ENCODE measurements around the gene MEMO1. TPM values are rescaled to one million over a fixed set of nuclear protein-coding genes. Genes with fewer than 3 reads are reported as not detected.

Gene MEMO1
- total and polyA plus RNA-seq, 9 of the 15 experiments (the other 6 are each of a cell fraction or from before 2014, with no cell fraction given): 22.1 to 87.7 (median 61.2) TPM

DNA sequence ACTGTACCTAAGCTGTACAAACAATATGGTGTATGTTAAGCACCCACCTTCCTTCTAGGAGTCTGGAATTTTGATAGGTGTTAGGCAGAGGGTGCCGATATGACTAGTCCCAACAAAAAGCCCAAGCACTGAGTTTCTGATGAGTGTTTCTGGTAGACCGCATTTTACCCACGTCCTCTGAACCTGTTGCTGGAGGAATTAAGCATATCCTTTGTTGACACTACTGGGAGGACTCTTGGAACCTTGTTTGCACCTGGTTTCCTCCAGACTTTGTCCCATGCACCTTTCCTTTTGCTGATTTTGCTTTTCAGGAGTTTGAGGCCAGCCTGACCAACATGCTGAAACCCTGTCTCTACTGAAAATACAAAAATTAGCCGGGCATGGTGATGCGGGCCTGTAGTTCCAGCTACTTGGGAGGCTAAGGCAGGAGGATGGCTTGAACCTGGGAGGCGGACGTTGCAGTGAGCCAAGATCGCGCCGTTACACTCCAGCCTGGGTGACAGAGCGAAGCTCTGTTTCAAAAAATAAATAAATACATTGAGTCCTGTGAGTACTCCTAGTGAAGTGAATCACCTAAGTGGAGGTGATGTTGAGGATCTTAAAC lies 41.1 kb upstream of the MEMO1 start (continued):
- TF ChIP-seq, protein P1, sequence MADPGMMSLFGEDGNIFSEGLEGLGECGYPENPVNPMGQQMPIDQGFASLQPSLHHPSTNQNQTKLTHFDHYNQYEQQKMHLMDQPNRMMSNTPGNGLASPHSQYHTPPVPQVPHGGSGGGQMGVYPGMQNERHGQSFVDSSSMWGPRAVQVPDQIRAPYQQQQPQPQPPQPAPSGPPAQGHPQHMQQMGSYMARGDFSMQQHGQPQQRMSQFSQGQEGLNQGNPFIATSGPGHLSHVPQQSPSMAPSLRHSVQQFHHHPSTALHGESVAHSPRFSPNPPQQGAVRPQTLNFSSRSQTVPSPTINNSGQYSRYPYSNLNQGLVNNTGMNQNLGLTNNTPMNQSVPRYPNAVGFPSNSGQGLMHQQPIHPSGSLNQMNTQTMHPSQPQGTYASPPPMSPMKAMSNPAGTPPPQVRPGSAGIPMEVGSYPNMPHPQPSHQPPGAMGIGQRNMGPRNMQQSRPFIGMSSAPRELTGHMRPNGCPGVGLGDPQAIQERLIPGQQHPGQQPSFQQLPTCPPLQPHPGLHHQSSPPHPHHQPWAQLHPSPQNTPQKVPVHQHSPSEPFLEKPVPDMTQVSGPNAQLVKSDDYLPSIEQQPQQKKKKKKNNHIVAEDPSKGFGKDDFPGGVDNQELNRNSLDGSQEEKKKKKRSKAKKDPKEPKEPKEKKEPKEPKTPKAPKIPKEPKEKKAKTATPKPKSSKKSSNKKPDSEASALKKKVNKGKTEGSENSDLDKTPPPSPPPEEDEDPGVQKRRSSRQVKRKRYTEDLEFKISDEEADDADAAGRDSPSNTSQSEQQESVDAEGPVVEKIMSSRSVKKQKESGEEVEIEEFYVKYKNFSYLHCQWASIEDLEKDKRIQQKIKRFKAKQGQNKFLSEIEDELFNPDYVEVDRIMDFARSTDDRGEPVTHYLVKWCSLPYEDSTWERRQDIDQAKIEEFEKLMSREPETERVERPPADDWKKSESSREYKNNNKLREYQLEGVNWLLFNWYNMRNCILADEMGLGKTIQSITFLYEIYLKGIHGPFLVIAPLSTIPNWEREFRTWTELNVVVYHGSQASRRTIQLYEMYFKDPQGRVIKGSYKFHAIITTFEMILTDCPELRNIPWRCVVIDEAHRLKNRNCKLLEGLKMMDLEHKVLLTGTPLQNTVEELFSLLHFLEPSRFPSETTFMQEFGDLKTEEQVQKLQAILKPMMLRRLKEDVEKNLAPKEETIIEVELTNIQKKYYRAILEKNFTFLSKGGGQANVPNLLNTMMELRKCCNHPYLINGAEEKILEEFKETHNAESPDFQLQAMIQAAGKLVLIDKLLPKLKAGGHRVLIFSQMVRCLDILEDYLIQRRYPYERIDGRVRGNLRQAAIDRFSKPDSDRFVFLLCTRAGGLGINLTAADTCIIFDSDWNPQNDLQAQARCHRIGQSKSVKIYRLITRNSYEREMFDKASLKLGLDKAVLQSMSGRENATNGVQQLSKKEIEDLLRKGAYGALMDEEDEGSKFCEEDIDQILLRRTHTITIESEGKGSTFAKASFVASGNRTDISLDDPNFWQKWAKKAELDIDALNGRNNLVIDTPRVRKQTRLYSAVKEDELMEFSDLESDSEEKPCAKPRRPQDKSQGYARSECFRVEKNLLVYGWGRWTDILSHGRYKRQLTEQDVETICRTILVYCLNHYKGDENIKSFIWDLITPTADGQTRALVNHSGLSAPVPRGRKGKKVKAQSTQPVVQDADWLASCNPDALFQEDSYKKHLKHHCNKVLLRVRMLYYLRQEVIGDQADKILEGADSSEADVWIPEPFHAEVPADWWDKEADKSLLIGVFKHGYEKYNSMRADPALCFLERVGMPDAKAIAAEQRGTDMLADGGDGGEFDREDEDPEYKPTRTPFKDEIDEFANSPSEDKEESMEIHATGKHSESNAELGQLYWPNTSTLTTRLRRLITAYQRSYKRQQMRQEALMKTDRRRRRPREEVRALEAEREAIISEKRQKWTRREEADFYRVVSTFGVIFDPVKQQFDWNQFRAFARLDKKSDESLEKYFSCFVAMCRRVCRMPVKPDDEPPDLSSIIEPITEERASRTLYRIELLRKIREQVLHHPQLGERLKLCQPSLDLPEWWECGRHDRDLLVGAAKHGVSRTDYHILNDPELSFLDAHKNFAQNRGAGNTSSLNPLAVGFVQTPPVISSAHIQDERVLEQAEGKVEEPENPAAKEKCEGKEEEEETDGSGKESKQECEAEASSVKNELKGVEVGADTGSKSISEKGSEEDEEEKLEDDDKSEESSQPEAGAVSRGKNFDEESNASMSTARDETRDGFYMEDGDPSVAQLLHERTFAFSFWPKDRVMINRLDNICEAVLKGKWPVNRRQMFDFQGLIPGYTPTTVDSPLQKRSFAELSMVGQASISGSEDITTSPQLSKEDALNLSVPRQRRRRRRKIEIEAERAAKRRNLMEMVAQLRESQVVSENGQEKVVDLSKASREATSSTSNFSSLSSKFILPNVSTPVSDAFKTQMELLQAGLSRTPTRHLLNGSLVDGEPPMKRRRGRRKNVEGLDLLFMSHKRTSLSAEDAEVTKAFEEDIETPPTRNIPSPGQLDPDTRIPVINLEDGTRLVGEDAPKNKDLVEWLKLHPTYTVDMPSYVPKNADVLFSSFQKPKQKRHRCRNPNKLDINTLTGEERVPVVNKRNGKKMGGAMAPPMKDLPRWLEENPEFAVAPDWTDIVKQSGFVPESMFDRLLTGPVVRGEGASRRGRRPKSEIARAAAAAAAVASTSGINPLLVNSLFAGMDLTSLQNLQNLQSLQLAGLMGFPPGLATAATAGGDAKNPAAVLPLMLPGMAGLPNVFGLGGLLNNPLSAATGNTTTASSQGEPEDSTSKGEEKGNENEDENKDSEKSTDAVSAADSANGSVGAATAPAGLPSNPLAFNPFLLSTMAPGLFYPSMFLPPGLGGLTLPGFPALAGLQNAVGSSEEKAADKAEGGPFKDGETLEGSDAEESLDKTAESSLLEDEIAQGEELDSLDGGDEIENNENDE (IDR thresholded peaks at IDR 0.05; ENCODE audit: low read depth, low read length): no peak
- TF ChIP-seq JUNB (CRISPR knock-in tag; conservative IDR thresholded peaks at IDR 0.05) (no peak), YBX1 (IDR thresholded peaks at IDR 0.05) (no peak), MCM3 (IDR thresholded peaks at IDR 0.05) (no peak), FOXM1 (IDR thresholded peaks at IDR 0.05; ENCODE audit: low read depth) (no peak), FOXM1 (CRISPR knock-in tag; IDR thresholded peaks at IDR 0.05; ENCODE audit: low read depth) (no peak)
